ENCODE data around the gene HTD2.

GRCh38 chr3:58326267-58326900 is 20.1 kb downstream of the HTD2 start:
- no peak for TF ChIP-seq CTCF (IDR thresholded peaks at IDR 0.05)
- TF ChIP-seq REST (IDR thresholded peaks at IDR 0.05): no peak
- TF ChIP-seq POLR2A (IDR thresholded peaks at IDR 0.05; ENCODE audit: low read length): no peak
- no peak for TF ChIP-seq NPAS2 (CRISPR knock-in tag; IDR thresholded peaks at IDR 0.05; ENCODE audit: borderline replicate concordance)
- TF ChIP-seq PBX3 (IDR thresholded peaks at IDR 0.05): no peak
- TF ChIP-seq HMGXB4 (CRISPR knock-in tag; IDR thresholded peaks at IDR 0.05; ENCODE audit: borderline replicate concordance): no peak

Measured in A549 (cell line).